GM12801 (cell line): ENCODE data around the gene PYROXD2.

ENCODE experiments used
- CTCF ChIP-seq: IDR thresholded peaks from one replicate; pipeline ENCODE4 v1.5.1; 2011; ENCODE audit warnings: control low read depth; ENCODE audit not compliant: insufficient read length; ENCODE audit errors: extremely low read depth

The PYROXD2 gene

DNA sequence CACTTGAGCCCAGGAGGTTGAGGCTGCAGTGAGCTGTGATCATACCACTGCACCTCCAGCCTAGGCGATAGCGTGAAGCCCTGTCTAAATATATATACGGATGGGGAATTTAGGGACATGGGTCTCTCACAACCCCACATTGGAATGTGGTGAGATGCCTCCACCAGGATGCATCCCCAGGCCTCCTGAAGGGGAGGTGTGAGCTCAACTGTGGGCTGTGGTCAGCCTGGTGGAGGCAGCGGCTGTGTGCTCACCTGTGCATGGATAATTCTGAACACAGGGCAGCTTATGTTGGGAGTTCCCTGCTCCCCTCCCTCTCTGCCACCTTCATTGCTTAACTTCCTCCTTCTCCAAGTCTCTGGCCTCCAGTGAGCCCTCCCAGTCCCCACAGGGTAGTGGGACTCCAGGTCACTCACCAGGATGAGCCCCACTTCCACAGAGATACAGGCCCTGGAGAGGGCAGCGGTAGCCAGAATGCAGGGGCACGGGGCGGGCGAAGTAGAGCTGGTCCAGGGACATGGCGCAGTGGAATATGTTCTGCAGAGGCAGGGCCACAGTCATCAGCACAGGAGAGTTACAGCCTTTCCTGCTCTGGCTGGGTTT, 30.4 kb downstream of the PYROXD2 start:
- no peak for TF ChIP-seq CTCF

- TF ChIP-seq CTCF, result no peak
Measured at GRCh38 chr10:98383869-98384268, 31.1 kb downstream of the PYROXD2 start.

GRCh38 chr10:98382691-98383101, 32.3 kb downstream of the PYROXD2 start:
- TF ChIP-seq CTCF, result no peak

DNA sequence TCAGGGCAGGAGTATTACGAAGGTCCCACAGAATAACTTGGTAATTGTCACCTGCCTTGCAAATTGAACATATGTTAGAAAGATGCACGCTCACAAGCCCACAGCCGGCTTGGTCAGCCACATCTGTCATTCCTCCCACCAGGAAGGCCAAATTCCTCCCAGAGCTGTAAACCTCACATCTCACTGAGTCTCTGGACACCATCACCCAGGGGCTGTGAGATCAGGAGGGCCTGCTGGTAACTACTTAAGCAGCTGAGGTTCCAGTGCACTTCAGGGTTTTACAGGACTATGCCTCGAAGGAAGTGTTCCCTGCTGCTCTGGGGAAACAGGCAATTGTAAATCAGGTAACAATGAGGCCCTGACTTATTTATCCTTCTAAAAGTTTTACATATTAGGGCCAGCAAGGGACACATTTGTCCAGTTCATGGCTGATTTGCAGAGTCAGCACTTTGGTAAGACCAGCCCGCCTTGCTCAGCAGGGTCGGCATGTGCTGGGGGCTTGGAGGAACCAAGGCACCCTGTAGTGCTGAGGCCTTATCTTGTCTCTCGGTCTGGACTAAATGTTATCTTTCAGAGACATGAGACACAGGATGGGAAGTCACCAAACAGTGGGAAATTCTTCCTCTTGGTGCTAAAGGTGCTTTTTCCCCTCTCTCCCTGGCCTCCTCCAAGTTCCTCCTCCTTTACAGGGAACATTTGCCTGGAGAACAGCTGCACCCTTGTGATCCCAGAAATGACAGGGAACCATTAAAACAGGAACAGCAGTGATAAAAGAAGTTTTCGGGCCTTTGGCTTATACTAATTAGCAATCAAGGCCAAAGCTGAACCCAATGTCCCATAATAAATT, 34.3 kb downstream of the PYROXD2 start:
- no peak for TF ChIP-seq CTCF

DNA sequence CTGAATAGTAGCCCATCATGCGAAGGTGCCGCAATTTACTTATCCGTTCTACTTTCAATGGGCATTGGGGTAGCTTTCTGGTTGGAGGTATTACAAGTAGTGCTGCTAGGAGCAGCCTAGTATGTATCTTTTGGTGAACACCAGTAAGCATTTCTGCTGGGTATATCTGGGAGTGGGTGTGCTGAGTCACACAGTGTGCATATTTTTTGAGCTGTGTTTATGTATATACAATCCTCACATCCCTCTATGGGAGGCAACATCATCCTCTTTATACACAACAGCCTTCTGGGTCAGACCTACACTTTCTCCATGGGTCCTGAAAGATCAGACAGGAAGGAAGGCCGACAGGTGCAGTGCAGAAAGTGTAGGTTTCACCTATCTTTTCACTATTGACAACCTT, 36.3 kb downstream of the PYROXD2 start:
- no peak for TF ChIP-seq CTCF

GRCh38 chr10:98377536-98377935, 37.4 kb downstream of the PYROXD2 start:
- TF ChIP-seq CTCF, result no peak

DNA sequence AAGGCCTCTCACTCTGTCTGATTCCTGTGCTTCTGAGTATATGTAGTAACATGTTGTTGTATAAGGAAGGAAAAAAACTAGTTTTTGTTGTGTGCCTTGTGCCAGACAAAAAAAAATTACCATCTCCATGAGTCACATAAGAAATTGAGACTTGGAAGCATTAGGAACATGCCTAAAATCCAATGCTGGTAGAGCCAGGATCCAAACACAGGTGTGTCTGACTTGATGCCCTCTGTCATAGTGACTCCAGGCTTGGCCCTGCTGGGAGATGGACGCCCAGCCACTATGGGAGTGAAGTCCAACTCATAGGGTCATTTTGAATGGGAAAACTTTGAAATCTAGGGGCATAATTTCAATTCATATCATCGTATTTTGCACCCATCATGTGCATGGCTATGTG, 38.0 kb downstream of the PYROXD2 start:
- no peak for TF ChIP-seq CTCF
